ENCODE data around the gene MEF2D.

Gene MEF2D

DNA sequence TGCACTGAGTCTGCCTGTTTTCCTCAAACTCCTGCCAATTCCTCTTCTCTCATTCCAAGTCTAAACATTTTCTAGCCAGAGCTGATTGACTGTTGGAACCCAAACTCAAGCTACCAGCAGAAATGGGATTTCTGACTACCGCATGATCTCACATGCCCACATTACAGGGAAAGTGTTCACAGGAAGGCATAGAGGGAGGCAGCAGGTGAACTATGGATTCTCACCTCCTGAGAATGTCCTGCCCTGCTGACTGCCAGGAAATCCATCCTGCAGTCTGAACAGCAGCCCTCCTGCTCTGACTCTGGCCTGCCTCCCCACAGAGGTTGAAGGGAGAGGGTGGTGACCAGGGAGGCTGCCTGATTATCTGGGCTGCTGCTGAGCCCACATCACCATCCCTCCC, 49.3 kb upstream of the MEF2D start:
- ChIA-PET CTCF (interaction anchor here (0.6 kb wide), 1 partner anchor 41 kb away, joined by 4 read pairs; no protein-coding TSS in a partner anchor), POLR2A (interaction anchor here (0.5 to 0.6 kb wide), 2 partner anchors 41 to 90 kb away, joined by 4 read pairs; no protein-coding TSS in a partner anchor)
- no peaks in the 10 kb centered on the region for H3K4me1 ChIP-seq (ENCODE audit: control insufficient read depth, insufficient read depth, low read length)
- no peaks in the 10 kb centered on the region for H3K9me3 ChIP-seq (ENCODE audit: control insufficient read depth, insufficient read depth, low read depth, low read length)
- no peak overlapping the region for H3K4me3 ChIP-seq (ENCODE audit: low read depth, low read length)
- peaks cover 19 to 92% of the 10 kb centered on the region in 2 experiments for H3K36me3 ChIP-seq (ENCODE audit: control insufficient read depth in 2 of 2, insufficient read depth in 1 of 2, low read length in 2 of 2)
- TF ChIP-seq ZIC2 (tag by site-specific recombination; IDR thresholded peaks at IDR 0.05) (peak; percentile 29; the same call in 1 of the 2 replicates), ZNF610 (tag by site-specific recombination; IDR thresholded peaks at IDR 0.05; ENCODE audit: borderline replicate concordance) (no peak)
- no peak overlapping the region for H3K27ac ChIP-seq (ENCODE audit: extremely low read depth, low read depth, low read length)

DNA sequence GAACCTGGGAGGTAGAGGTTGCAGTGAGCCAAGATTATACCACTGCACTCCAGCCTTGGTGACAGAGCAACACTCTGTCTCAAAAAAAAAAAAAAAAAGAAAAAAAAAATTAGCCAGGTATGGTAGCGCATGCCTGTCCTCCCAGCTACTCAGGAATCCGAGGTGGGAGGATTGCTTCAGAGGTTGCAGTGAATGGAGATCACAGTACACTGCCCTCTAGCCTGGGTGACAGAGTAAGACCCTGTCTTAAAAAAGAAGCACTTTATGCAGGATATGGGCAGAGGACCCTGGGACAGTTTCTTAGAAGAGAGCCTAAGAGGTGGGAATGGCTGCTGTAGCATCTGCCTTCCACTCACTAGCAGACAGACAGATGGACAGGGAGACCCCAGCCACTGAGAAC, 48.8 kb upstream of the MEF2D start:
- TF ChIP-seq, protein P1, sequence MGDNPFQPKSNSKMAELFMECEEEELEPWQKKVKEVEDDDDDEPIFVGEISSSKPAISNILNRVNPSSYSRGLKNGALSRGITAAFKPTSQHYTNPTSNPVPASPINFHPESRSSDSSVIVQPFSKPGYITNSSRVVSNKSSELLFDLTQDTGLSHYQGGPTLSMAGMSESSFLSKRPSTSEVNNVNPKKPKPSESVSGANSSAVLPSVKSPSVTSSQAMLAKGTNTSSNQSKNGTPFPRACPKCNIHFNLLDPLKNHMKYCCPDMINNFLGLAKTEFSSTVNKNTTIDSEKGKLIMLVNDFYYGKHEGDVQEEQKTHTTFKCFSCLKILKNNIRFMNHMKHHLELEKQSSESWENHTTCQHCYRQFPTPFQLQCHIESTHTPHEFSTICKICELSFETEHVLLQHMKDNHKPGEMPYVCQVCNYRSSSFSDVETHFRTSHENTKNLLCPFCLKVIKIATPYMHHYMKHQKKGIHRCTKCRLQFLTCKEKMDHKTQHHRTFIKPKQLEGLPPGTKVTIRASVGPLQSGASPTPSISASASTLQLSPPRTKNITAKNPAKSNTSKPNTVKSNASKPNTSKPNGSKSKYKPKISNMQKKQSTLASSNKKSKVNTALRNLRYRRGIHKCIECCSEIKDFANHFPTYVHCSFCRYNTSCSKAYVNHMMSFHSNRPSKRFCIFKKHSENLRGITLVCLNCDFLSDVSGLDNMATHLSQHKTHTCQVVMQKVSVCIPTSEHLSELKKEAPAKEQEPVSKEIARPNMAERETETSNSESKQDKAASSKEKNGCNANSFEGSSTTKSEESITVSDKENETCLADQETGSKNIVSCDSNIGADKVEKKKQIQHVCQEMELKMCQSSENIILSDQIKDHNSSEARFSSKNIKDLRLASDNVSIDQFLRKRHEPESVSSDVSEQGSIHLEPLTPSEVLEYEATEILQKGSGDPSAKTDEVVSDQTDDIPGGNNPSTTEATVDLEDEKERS (tag by site-specific recombination; IDR thresholded peaks at IDR 0.05), result no peak
- no peak for TF ChIP-seq ZNF837 (tag by site-specific recombination; IDR thresholded peaks at IDR 0.05)
- Histone ChIP-seq H3K4me1 (ENCODE audit: control insufficient read depth, insufficient read depth, low read length) (no peaks in the 10 kb centered on the region), H3K36me3 (ENCODE audit: control insufficient read depth in 2 of 2, insufficient read depth in 1 of 2, low read length in 2 of 2) (peaks cover 19 to 92% of the 10 kb centered on the region in 2 experiments), H3K9me3 (ENCODE audit: control insufficient read depth, insufficient read depth, low read depth, low read length) (no peaks in the 10 kb centered on the region), H3K27ac (ENCODE audit: extremely low read depth, low read depth, low read length) (no peak overlapping the region), H3K4me3 (ENCODE audit: low read depth, low read length) (no peak overlapping the region)
- ChIA-PET POLR2A (no interaction called here), CTCF (interaction anchor here (0.5 kb wide), 1 partner anchor 1787 kb away, joined by 3 read pairs; no protein-coding TSS in a partner anchor)

DNA sequence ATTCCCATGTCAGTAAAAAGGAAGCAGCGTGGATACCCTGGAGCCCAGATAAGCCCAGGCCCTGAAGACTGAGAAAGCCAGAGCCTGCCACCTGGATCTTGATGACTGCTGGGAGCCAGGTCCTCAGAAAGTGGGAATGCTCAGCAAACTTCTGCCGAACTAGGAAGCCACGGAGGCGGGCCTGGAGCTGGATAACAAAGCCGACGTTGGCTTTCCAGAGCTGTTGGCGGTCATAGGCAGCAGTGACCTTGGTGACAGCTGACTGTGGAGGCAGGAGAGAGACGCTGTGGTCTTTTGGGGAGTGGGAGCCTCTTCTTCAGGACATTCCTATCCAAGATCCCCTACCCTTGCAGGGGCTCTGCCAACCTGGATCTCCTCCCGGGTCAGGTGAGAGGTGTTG, 47.4 kb upstream of the MEF2D start:
- ChIA-PET POLR2A (no interaction called here), CTCF (interaction anchor here (1.2 kb wide), 1 partner anchor 34 kb away, joined by 3 read pairs; no protein-coding TSS in a partner anchor)
- peaks cover 12 to 94% of the 10 kb centered on the region in 2 experiments for H3K36me3 ChIP-seq (ENCODE audit: control insufficient read depth in 2 of 2, insufficient read depth in 1 of 2, low read length in 2 of 2)
- no peak overlapping the region for H3K27ac ChIP-seq (ENCODE audit: extremely low read depth, low read depth, low read length)
- TF ChIP-seq ZNF174 (tag by site-specific recombination; IDR thresholded peaks at IDR 0.05) (no peak), ZNF830 (tag by site-specific recombination; IDR thresholded peaks at IDR 0.05; ENCODE audit: low read depth) (no peak), SETDB1 (IDR thresholded peaks at IDR 0.05; ENCODE audit: insufficient read length, low read length) (no peak), ZNF621 (tag by site-specific recombination; IDR thresholded peaks at IDR 0.05) (no peak), TRIM28 (IDR thresholded peaks at IDR 0.05; ENCODE audit: borderline replicate concordance, low read length) (no peak), ZNF16 (tag by site-specific recombination; IDR thresholded peaks at IDR 0.05; ENCODE audit: low read depth) (no peak)
- TF ChIP-seq, protein P2, sequence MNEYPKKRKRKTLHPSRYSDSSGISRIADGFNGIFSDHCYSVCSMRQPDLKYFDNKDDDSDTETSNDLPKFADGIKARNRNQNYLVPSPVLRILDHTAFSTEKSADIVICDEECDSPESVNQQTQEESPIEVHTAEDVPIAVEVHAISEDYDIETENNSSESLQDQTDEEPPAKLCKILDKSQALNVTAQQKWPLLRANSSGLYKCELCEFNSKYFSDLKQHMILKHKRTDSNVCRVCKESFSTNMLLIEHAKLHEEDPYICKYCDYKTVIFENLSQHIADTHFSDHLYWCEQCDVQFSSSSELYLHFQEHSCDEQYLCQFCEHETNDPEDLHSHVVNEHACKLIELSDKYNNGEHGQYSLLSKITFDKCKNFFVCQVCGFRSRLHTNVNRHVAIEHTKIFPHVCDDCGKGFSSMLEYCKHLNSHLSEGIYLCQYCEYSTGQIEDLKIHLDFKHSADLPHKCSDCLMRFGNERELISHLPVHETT (tag by site-specific recombination; IDR thresholded peaks at IDR 0.05), result no peak
- TF ChIP-seq, protein P3, sequence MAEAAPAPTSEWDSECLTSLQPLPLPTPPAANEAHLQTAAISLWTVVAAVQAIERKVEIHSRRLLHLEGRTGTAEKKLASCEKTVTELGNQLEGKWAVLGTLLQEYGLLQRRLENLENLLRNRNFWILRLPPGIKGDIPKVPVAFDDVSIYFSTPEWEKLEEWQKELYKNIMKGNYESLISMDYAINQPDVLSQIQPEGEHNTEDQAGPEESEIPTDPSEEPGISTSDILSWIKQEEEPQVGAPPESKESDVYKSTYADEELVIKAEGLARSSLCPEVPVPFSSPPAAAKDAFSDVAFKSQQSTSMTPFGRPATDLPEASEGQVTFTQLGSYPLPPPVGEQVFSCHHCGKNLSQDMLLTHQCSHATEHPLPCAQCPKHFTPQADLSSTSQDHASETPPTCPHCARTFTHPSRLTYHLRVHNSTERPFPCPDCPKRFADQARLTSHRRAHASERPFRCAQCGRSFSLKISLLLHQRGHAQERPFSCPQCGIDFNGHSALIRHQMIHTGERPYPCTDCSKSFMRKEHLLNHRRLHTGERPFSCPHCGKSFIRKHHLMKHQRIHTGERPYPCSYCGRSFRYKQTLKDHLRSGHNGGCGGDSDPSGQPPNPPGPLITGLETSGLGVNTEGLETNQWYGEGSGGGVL (tag by site-specific recombination; IDR thresholded peaks at IDR 0.05), result no peak
- no peak overlapping the region for H3K4me3 ChIP-seq (ENCODE audit: low read depth, low read length)
- H3K4me1 ChIP-seq (ENCODE audit: control insufficient read depth, insufficient read depth, low read length), result no peaks in the 10 kb centered on the region
- no peaks in the 10 kb centered on the region for H3K9me3 ChIP-seq (ENCODE audit: control insufficient read depth, insufficient read depth, low read depth, low read length)
